ENCODE results near the gene MAP2K7. TPM values are rescaled to one million over a fixed set of nuclear protein-coding genes. Genes with fewer than 3 reads are reported as not detected.
"Not testable (repeated sequence)": the region's sequence is repeated elsewhere in the genome, so short reads cannot be mapped to it uniquely, and the experiment has no call there.

The MAP2K7 gene
- total RNA-seq, 1 donor from 2014 or later = 55.6 TPM

DNA sequence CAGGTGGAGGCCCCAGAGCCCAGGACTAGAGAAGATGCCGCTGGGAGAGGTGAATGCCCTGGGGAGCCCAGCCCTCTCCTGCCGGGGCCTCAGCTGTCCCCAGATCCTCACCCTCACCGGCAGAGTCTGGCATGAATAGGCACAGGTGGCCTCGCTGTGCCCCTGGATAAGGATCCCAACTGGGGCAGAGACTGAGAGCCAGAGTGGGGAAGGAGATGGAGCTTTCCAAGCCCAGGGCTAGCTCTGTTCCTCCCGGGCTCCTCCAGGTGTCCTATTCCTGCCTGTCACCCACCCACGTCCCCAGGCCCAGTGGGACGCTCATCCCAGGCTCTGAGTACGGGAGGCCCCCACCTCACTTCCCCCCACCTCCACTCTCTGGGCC, 46.0 kb upstream of the MAP2K7 start:
- peaks cover 34% of the 10 kb centered on the region for H3K27me3 Mint-ChIP-seq (ENCODE audit: low read depth)
- DNase-seq (ENCODE audit: low spot score in 2 of 2, unreplicated experiment in 2 of 2) = no peak
- no peak overlapping the region for H3K4me3 Mint-ChIP-seq
- H3K9me3 Mint-ChIP-seq = no peaks in the 10 kb centered on the region
- H3K4me1 Mint-ChIP-seq = peaks cover 21% of the 10 kb centered on the region
- H3K27ac Mint-ChIP-seq = no peak overlapping the region
- H3K36me3 Mint-ChIP-seq = no peaks in the 10 kb centered on the region
- TF ChIP-seq, protein P1, sequence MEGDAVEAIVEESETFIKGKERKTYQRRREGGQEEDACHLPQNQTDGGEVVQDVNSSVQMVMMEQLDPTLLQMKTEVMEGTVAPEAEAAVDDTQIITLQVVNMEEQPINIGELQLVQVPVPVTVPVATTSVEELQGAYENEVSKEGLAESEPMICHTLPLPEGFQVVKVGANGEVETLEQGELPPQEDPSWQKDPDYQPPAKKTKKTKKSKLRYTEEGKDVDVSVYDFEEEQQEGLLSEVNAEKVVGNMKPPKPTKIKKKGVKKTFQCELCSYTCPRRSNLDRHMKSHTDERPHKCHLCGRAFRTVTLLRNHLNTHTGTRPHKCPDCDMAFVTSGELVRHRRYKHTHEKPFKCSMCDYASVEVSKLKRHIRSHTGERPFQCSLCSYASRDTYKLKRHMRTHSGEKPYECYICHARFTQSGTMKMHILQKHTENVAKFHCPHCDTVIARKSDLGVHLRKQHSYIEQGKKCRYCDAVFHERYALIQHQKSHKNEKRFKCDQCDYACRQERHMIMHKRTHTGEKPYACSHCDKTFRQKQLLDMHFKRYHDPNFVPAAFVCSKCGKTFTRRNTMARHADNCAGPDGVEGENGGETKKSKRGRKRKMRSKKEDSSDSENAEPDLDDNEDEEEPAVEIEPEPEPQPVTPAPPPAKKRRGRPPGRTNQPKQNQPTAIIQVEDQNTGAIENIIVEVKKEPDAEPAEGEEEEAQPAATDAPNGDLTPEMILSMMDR (IDR thresholded peaks at IDR 0.05; ENCODE audit: unreplicated experiment) = no peak

DNA sequence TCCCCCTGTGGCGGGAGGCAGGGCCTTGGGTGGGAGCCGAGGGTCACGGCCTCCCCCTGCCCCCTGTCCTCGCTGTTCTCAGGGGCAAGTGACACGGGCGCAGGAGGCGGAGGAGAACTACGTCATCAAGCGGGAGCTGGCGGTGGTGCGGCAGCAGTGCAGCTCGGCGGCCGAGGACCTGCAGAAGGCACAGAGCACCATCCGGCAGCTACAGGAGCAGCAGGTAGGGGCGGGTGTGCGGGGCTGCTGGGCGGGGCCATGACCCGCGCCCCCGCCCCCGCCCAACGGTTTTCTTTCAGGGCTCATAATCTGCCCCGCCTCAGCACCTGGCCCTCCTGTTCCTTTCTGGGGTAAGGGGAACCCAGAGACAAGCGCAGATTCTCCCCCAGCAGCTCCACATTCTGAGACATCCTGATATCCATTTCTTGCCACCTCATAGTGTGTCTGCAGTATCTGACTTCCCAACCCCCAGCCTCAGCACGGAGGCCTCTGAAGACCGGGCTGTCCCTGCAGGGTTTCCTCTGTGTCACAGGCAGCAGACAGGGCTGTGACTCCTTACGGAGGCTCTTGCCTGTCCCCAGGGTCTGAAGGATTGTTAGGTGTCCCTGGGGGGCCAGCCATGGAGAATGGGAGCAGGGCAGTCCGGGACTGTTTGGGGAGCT, 45.4 kb upstream of the MAP2K7 start:
- Mint-ChIP-seq H3K27me3 (ENCODE audit: low read depth) (peaks cover 34% of the 10 kb centered on the region), H3K36me3 (no peaks in the 10 kb centered on the region), H3K9me3 (no peaks in the 10 kb centered on the region), H3K27ac (no peak overlapping the region), H3K4me1 (peaks cover 16% of the 10 kb centered on the region), H3K4me3 (no peak overlapping the region)
- TF ChIP-seq, protein P1 (IDR thresholded peaks at IDR 0.05; ENCODE audit: unreplicated experiment) = no peak
- DNase-seq (ENCODE audit: low spot score in 2 of 2, unreplicated experiment in 2 of 2) = no peak

DNA sequence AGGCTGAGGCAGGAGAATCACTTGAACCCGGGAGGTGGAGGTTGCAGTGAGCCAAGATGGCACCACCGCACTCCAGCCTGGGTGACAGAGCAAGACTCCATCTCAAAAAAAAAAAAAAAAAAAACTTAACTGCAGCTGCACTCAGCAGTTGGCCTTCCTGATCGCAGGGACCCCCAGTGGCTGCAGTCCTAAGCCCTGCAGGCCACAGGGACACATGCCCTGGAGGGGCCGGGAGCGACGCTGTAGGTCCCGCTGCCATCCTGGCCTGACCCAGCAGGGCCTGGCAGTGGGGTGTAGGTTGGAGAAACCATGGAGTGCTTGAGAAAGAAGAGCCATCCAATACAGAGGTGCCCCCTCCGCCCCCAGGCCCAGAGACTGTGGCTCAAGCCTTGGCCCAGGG, 44.6 kb upstream of the MAP2K7 start:
- not testable (repeated sequence) for H3K9me3 Mint-ChIP-seq; DNase-seq (ENCODE audit: low spot score in 2 of 2, unreplicated experiment in 2 of 2); H3K4me3 Mint-ChIP-seq; H3K36me3 Mint-ChIP-seq; H3K27ac Mint-ChIP-seq
- Mint-ChIP-seq H3K27me3 (ENCODE audit: low read depth) (peaks cover 43% of the 10 kb centered on the region), H3K4me1 (peaks cover 13% of the 10 kb centered on the region)

DNA sequence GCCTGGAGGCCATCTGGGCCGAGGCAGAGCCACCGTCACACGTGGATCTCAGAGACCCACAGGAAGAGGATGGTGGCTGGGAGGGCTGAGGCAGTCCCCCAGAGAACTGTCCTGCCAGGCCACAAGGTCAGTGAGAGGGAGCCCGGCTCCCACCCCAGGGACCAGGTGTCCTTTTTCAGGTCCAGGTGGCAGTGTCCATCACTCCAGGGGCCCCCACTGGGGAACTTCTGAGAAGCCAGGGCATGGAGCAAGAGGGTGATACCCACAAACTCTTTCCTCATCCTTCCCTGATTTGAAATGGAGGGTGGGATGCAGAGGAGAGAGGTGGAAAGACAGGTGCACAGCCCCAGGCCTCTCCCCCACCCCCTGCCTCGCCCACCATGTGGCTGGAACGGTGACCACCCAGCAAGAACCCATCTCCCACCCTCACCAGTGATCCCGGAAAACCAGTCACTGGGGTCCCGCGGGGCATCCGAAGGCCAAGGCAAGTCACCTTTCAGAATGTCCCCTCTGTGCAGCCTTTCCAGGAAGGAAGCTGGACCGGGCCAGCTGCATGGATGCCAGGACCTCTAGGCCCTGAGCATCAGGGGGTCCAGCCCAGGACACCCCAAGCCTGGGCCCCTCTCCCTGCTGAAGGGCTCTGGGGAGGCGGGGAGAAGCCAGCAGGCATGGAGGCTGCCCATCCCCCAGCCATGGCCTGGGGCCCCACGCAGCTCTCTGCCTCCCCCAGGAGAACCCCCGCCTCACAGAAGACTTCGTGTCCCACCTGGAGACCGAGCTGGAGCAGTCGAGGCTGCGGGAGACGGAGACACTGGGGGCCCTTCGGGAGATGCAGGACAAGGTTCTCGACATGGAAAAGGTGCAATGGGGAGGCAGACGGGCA, 43.6 kb upstream of the MAP2K7 start:
- TF ChIP-seq, protein P1 (IDR thresholded peaks at IDR 0.05; ENCODE audit: unreplicated experiment) = no peak
- H3K27ac Mint-ChIP-seq = no peak overlapping the region
- peaks cover 53% of the 10 kb centered on the region for H3K27me3 Mint-ChIP-seq (ENCODE audit: low read depth)
- H3K9me3 Mint-ChIP-seq = no peaks in the 10 kb centered on the region
- DNase-seq (ENCODE audit: low spot score in 2 of 2, unreplicated experiment in 2 of 2) = no peak
- H3K4me3 Mint-ChIP-seq = no peak overlapping the region
- H3K4me1 Mint-ChIP-seq = peaks cover 13% of the 10 kb centered on the region
- no peaks in the 10 kb centered on the region for H3K36me3 Mint-ChIP-seq

DNA sequence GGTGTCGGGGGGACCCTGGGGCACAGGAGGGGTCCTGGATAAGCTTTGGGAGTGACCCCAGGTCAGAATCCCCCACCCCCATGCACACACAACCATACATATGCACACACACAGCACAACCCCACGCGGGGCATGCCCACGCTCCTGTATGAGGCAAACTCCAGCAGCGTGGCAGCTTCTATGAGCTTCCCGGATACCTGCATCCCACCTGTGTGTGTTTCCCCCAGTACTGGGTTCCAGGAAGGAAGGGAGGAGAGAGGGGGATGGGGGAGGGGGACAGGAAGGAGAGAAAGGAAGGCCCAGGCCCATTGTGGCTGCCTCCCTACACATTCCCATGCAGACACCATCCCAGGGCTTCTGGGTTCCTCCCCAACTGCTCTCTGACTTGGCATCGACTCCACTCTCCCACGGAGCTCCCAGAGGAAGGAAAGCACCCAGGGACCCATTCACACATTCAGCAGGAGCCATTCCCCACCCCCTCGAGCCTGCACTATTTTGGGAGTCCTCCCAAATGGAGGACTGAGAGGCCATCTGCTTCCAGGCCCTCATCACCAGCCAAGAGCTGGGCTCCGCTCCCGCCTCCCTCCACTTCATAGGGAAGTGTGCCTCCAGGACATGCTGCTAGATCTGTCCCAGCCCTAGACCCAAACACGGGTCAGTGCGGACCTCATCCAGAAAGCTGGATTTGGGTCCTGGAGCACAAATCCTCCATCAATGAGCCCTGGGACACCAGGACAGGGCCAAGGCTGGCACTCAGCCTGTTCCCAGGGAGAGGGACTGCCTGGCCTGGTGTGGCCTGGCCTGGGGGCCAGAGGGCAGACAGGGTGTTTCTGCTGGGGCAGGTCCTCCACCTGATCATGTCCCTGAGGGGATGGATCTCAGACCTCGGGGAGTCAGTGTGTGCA, 42.7 kb upstream of the MAP2K7 start:
- DNase-seq (ENCODE audit: low spot score in 2 of 2, unreplicated experiment in 2 of 2) = no peak
- Mint-ChIP-seq H3K27ac (no peak overlapping the region), H3K9me3 (no peaks in the 10 kb centered on the region), H3K27me3 (ENCODE audit: low read depth) (peaks cover 62% of the 10 kb centered on the region), H3K36me3 (no peaks in the 10 kb centered on the region), H3K4me1 (peaks cover 13% of the 10 kb centered on the region), H3K4me3 (peak overlapping the region; percentile 33)
- TF ChIP-seq, protein P1 (IDR thresholded peaks at IDR 0.05; ENCODE audit: unreplicated experiment) = no peak

Measured in mesothelial cell of epicardium (in vitro differentiated cells).